ENCODE results near the gene SIRT2.
"Not testable (repeated sequence)": the region's sequence is repeated elsewhere in the genome, so short reads cannot be mapped to it uniquely, and the experiment has no call there.

DNA sequence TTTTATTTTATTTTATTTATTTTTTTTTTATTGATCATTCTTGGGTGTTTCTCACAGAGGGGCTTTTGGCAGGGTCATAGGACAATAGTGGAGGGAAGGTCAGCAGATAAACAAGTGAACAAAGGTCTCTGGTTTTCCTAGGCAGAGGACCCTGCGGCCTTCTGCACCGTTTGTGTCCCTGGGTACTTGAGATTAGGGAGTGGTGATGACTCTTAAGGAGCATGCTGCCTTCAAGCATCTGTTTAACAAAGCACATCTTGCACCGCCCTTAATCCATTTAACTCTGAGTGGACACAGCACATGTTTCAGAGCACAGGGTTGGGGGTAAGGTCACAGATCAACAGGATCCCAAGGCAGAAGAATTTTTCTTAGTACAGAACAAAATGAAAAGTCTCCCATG, 44.5 kb downstream of the SIRT2 start:
- TF ChIP-seq, protein P1, sequence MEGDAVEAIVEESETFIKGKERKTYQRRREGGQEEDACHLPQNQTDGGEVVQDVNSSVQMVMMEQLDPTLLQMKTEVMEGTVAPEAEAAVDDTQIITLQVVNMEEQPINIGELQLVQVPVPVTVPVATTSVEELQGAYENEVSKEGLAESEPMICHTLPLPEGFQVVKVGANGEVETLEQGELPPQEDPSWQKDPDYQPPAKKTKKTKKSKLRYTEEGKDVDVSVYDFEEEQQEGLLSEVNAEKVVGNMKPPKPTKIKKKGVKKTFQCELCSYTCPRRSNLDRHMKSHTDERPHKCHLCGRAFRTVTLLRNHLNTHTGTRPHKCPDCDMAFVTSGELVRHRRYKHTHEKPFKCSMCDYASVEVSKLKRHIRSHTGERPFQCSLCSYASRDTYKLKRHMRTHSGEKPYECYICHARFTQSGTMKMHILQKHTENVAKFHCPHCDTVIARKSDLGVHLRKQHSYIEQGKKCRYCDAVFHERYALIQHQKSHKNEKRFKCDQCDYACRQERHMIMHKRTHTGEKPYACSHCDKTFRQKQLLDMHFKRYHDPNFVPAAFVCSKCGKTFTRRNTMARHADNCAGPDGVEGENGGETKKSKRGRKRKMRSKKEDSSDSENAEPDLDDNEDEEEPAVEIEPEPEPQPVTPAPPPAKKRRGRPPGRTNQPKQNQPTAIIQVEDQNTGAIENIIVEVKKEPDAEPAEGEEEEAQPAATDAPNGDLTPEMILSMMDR (IDR thresholded peaks at IDR 0.05), result not testable (repeated sequence)
- not testable (repeated sequence) for TF ChIP-seq POLR2AphosphoS5 (IDR thresholded peaks at IDR 0.05; ENCODE audit: low read depth, low read length); SIN3A (IDR thresholded peaks at IDR 0.05; ENCODE audit: borderline replicate concordance, insufficient read depth, low read depth, low read length)
- TF ChIP-seq, protein P2, sequence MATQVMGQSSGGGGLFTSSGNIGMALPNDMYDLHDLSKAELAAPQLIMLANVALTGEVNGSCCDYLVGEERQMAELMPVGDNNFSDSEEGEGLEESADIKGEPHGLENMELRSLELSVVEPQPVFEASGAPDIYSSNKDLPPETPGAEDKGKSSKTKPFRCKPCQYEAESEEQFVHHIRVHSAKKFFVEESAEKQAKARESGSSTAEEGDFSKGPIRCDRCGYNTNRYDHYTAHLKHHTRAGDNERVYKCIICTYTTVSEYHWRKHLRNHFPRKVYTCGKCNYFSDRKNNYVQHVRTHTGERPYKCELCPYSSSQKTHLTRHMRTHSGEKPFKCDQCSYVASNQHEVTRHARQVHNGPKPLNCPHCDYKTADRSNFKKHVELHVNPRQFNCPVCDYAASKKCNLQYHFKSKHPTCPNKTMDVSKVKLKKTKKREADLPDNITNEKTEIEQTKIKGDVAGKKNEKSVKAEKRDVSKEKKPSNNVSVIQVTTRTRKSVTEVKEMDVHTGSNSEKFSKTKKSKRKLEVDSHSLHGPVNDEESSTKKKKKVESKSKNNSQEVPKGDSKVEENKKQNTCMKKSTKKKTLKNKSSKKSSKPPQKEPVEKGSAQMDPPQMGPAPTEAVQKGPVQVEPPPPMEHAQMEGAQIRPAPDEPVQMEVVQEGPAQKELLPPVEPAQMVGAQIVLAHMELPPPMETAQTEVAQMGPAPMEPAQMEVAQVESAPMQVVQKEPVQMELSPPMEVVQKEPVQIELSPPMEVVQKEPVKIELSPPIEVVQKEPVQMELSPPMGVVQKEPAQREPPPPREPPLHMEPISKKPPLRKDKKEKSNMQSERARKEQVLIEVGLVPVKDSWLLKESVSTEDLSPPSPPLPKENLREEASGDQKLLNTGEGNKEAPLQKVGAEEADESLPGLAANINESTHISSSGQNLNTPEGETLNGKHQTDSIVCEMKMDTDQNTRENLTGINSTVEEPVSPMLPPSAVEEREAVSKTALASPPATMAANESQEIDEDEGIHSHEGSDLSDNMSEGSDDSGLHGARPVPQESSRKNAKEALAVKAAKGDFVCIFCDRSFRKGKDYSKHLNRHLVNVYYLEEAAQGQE (IDR thresholded peaks at IDR 0.05; ENCODE audit: insufficient read depth in 1 of 2, low read depth in 2 of 2, low read length in 1 of 2), result not testable (repeated sequence)

All from Panc1 (cell line).